Measurements from ENCODE around the gene CCL4. TPM values are rescaled to one million over a fixed set of nuclear protein-coding genes. Genes with fewer than 3 reads are reported as not detected.
"Not testable (repeated sequence)": the region's sequence is repeated elsewhere in the genome, so short reads cannot be mapped to it uniquely, and the experiment has no call there.

The CCL4 gene
- total RNA-seq, 1 donor from 2014 or later, result not detected

GRCh38 chr17:36071751-36072150 lies 31.9 kb upstream of the CCL4 start:
- Mint-ChIP-seq H3K4me1 (ENCODE audit: low read depth) (peaks cover 1% of the 10 kb centered on the region), H3K36me3 (ENCODE audit: insufficient read depth) (no peaks in the 10 kb centered on the region), H3K9me3 (ENCODE audit: low read depth) (peaks cover 2% of the 10 kb centered on the region), H3K4me3 (ENCODE audit: low read depth) (no peak overlapping the region), H3K27me3 (no peaks in the 10 kb centered on the region), H3K27ac (no peak overlapping the region)
- TF ChIP-seq CTCF (IDR thresholded peaks at IDR 0.05; ENCODE audit: unreplicated experiment), result no peak
- DNase-seq (ENCODE audit: low spot score, unreplicated experiment), result no peak

- Mint-ChIP-seq H3K4me1 (ENCODE audit: low read depth) (peaks cover 1% of the 10 kb centered on the region), H3K36me3 (ENCODE audit: insufficient read depth) (no peaks in the 10 kb centered on the region), H3K27ac (no peak overlapping the region), H3K9me3 (ENCODE audit: low read depth) (peaks cover 4% of the 10 kb centered on the region), H3K4me3 (ENCODE audit: low read depth) (no peak overlapping the region), H3K27me3 (no peaks in the 10 kb centered on the region)
- peak; percentile 81 for TF ChIP-seq CTCF (IDR thresholded peaks at IDR 0.05; ENCODE audit: unreplicated experiment)
- peak; percentile 62 for DNase-seq (ENCODE audit: low spot score, unreplicated experiment)
Observed at GRCh38 chr17:36072431-36073121, 31.1 kb upstream of the CCL4 start.

- no peaks in the 10 kb centered on the region for H3K27me3 Mint-ChIP-seq
Observed at GRCh38 chr17:36074365-36074764, 29.3 kb upstream of the CCL4 start.

GRCh38 chr17:36081681-36082471 lies 21.8 kb upstream of the CCL4 start:
- H3K4me1 Mint-ChIP-seq (ENCODE audit: low read depth), result peaks cover 14% of the 10 kb centered on the region
- H3K9me3 Mint-ChIP-seq (ENCODE audit: low read depth), result not testable (repeated sequence)

More at GRCh38 chr17:36074365-36074764, 29.3 kb upstream of the CCL4 start:
- TF ChIP-seq CTCF (IDR thresholded peaks at IDR 0.05; ENCODE audit: unreplicated experiment), result no peak
- Mint-ChIP-seq H3K9me3 (ENCODE audit: low read depth) (peaks cover 9% of the 10 kb centered on the region), H3K4me1 (ENCODE audit: low read depth) (peaks cover 1% of the 10 kb centered on the region), H3K4me3 (ENCODE audit: low read depth) (no peak overlapping the region), H3K36me3 (ENCODE audit: insufficient read depth) (no peaks in the 10 kb centered on the region), H3K27ac (no peak overlapping the region)
- no peak for DNase-seq (ENCODE audit: low spot score, unreplicated experiment)

GRCh38 chr17:36082482-36083120 lies 21.0 kb upstream of the CCL4 start:
- H3K36me3 Mint-ChIP-seq (ENCODE audit: insufficient read depth); DNase-seq (ENCODE audit: low spot score, unreplicated experiment); H3K9me3 Mint-ChIP-seq (ENCODE audit: low read depth); H3K4me3 Mint-ChIP-seq (ENCODE audit: low read depth); H3K27me3 Mint-ChIP-seq; H3K27ac Mint-ChIP-seq: not testable (repeated sequence)
- H3K4me1 Mint-ChIP-seq (ENCODE audit: low read depth), result peaks cover 20% of the 10 kb centered on the region

More at GRCh38 chr17:36081681-36082471, 21.8 kb upstream of the CCL4 start:
- not testable (repeated sequence) for H3K27me3 Mint-ChIP-seq; H3K36me3 Mint-ChIP-seq (ENCODE audit: insufficient read depth); DNase-seq (ENCODE audit: low spot score, unreplicated experiment); H3K27ac Mint-ChIP-seq; H3K4me3 Mint-ChIP-seq (ENCODE audit: low read depth)

GRCh38 chr17:36083691-36084090 lies 19.9 kb upstream of the CCL4 start:
- H3K4me1 Mint-ChIP-seq (ENCODE audit: low read depth), result peaks cover 24% of the 10 kb centered on the region
- DNase-seq (ENCODE audit: low spot score, unreplicated experiment), result not testable (repeated sequence)

More at GRCh38 chr17:36083691-36084090, 19.9 kb upstream of the CCL4 start:
- H3K4me3 Mint-ChIP-seq (ENCODE audit: low read depth); H3K27me3 Mint-ChIP-seq; H3K27ac Mint-ChIP-seq; H3K9me3 Mint-ChIP-seq (ENCODE audit: low read depth); H3K36me3 Mint-ChIP-seq (ENCODE audit: insufficient read depth): not testable (repeated sequence)
